ENCODE results near the gene RNF144B.

RNF144B gene

DNA sequence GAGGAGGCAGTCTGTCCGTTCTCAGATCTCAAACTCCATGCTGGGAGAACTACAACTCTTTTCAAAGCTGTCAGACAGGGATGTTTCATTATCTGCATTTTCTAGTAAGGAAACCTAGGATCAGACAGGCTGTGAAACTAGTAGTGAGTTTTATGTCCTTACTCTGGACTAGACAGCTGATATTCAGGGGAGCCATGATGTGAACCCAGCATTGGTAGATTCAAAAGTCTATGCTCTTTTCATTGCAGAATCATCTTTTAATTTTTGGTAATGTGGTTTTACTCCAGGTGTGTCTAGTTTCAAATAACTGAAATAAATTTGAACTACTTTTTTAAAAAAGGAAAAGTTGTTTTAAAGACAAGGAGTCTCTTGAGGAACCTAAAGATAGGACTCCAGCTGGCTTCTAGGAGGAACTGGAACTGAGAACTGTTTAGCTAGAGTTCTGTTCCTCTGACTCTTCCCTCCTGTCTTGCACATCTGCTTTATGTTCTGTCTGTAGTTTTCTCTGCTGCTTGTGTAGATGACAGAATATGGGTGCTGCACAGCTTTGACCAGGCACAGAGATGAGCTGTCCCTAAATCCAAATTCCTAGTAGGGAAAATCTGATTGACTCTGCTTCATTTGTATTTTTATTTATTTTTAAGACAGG is 27.8 kb upstream of the RNF144B start:
- no peaks in the 10 kb centered on the region for H3K27me3 ChIP-seq (ENCODE audit: insufficient read depth, poor library complexity, severe bottlenecking)
- no peak overlapping the region for H3K27ac ChIP-seq (replicated peaks)
- 0 out of 2 replicates have a peak, but pooled peaks have one; percentile 19 for TF ChIP-seq SPI1 (IDR thresholded peaks at IDR 0.05; ENCODE audit: borderline replicate concordance, low read depth)
- no peak for TF ChIP-seq GABPA (IDR thresholded peaks at IDR 0.05; ENCODE audit: low read depth)
- TF ChIP-seq REST (IDR thresholded peaks at IDR 0.05; ENCODE audit: insufficient replicate concordance, low read depth): no peak
- peak in 1 of 2 experiments; percentile 2 for DNase-seq (ENCODE audit: low read depth in 1 of 2, low spot score in 1 of 2)
- no peak overlapping the region for H3K4me3 ChIP-seq (replicated peaks; ENCODE audit: insufficient read depth, low read length)

- TF ChIP-seq GABPA (IDR thresholded peaks at IDR 0.05; ENCODE audit: low read depth): no peak
- no peak for TF ChIP-seq POLR2AphosphoS5 (IDR thresholded peaks at IDR 0.05; ENCODE audit: low read depth)
- no peak for TF ChIP-seq REST (IDR thresholded peaks at IDR 0.05; ENCODE audit: insufficient replicate concordance, low read depth)
- no peak for TF ChIP-seq SPI1 (IDR thresholded peaks at IDR 0.05; ENCODE audit: borderline replicate concordance, low read depth)
- TF ChIP-seq, protein P1, sequence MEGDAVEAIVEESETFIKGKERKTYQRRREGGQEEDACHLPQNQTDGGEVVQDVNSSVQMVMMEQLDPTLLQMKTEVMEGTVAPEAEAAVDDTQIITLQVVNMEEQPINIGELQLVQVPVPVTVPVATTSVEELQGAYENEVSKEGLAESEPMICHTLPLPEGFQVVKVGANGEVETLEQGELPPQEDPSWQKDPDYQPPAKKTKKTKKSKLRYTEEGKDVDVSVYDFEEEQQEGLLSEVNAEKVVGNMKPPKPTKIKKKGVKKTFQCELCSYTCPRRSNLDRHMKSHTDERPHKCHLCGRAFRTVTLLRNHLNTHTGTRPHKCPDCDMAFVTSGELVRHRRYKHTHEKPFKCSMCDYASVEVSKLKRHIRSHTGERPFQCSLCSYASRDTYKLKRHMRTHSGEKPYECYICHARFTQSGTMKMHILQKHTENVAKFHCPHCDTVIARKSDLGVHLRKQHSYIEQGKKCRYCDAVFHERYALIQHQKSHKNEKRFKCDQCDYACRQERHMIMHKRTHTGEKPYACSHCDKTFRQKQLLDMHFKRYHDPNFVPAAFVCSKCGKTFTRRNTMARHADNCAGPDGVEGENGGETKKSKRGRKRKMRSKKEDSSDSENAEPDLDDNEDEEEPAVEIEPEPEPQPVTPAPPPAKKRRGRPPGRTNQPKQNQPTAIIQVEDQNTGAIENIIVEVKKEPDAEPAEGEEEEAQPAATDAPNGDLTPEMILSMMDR (IDR thresholded peaks at IDR 0.05; ENCODE audit: insufficient read depth, low read length): no peak
- no peak overlapping the region for H3K4me3 ChIP-seq (replicated peaks; ENCODE audit: insufficient read depth, low read length)
- no peak overlapping the region for H3K27ac ChIP-seq (replicated peaks)
- no peak for DNase-seq (ENCODE audit: low read depth in 1 of 2, low spot score in 1 of 2)
- no peaks in the 10 kb centered on the region for H3K27me3 ChIP-seq (ENCODE audit: insufficient read depth, poor library complexity, severe bottlenecking)
Observed at GRCh38 chr6:18360188-18360587, 27.0 kb upstream of the RNF144B start.

- no peaks in the 10 kb centered on the region for H3K27me3 ChIP-seq (ENCODE audit: insufficient read depth, poor library complexity, severe bottlenecking)
- no peak for DNase-seq (ENCODE audit: low read depth in 1 of 2, low spot score in 1 of 2)
- no peak overlapping the region for H3K27ac ChIP-seq (replicated peaks)
- no peak for TF ChIP-seq REST (IDR thresholded peaks at IDR 0.05; ENCODE audit: insufficient replicate concordance, low read depth)
- TF ChIP-seq, protein P1 (IDR thresholded peaks at IDR 0.05; ENCODE audit: insufficient read depth, low read length): no peak
- no peak for TF ChIP-seq GABPA (IDR thresholded peaks at IDR 0.05; ENCODE audit: low read depth)
- no peak for TF ChIP-seq SPI1 (IDR thresholded peaks at IDR 0.05; ENCODE audit: borderline replicate concordance, low read depth)
- no peak for TF ChIP-seq POLR2AphosphoS5 (IDR thresholded peaks at IDR 0.05; ENCODE audit: low read depth)
- H3K4me3 ChIP-seq (replicated peaks; ENCODE audit: insufficient read depth, low read length): no peak overlapping the region
Observed at GRCh38 chr6:18362058-18362561, 25.0 kb upstream of the RNF144B start.

Data from HL-60 (cell line).